CD4-positive, alpha-beta T cell (primary cell): ENCODE measurements around the gene CASP1. TPM values are rescaled to one million over a fixed set of nuclear protein-coding genes. Genes with fewer than 3 reads are reported as not detected.

Source experiments
- ATAC-seq: fragments of 200-7000 bp; cut with Tn5 transposase; one replicate; pipeline ENCODE4 v1.10.0; 2022; ENCODE audit warnings: mild to moderate bottlenecking; ENCODE audit not compliant: poor library complexity
- CTCF ChIA-PET: fragments of 350-600 bp; sonication (Branson Sonifier 250); formaldehyde crosslinking; loops from one replicate; lab custom pipeline; 2021; ENCODE audit warnings: antibody characterized with exemption, inconsistent platforms; lab: Charles Lee
- POLR2A ChIA-PET: fragments of 350-600 bp; sonication (Branson Sonifier 250); formaldehyde crosslinking; loops from one replicate; lab custom pipeline; 2021; ENCODE audit warnings: antibody characterized with exemption, inconsistent platforms; lab: Charles Lee
- DNase-seq, 14 experiments: peaks; one replicate each; pipeline ENCODE4 v3.0.0-alpha.2; 2013 to 2020; ENCODE audit warnings: mixed read lengths in 2 of 14
- H3K27ac ChIP-seq, 2 donors: one replicate each; pipeline versions ENCODE4 v1.5.1 to v1.7.0; 2013; ENCODE audit warnings: low read length in 2 of 2, low read depth in 1 of 2, mild to moderate bottlenecking in 1 of 2
- H3K27me3 ChIP-seq, 2 experiments: 1 replicate in 1 of 2; 2 replicates in 1 of 2; pipeline versions ENCODE4 v1.6.1 to v1.7.0; 2013; ENCODE audit warnings: low read length in 2 of 2, control low read depth in 1 of 2, mild to moderate bottlenecking in 1 of 2, moderate library complexity in 1 of 2; ENCODE audit not compliant: insufficient read depth in 2 of 2, control insufficient read depth in 1 of 2
- H3K36me3 ChIP-seq: one replicate; pipeline ENCODE4 v1.6.1; 2013; ENCODE audit warnings: low read length, control low read depth; ENCODE audit not compliant: insufficient read depth
- H3K4me1 ChIP-seq: one replicate; pipeline ENCODE4 v1.6.1; 2013; ENCODE audit warnings: low read length, control low read depth; ENCODE audit not compliant: insufficient read depth
- H3K4me3 ChIP-seq: one replicate; pipeline ENCODE4 v1.5.1; 2013; ENCODE audit warnings: mild to moderate bottlenecking, low read length, moderate library complexity
- H3K9me3 ChIP-seq, 2 experiments: 1 replicate in 1 of 2; 2 replicates in 1 of 2; pipeline versions ENCODE4 v1.6.1 to v1.7.0; 2013; ENCODE audit warnings: low read length in 2 of 2, mild to moderate bottlenecking in 2 of 2, control low read depth in 1 of 2, moderate library complexity in 1 of 2; ENCODE audit not compliant: control insufficient read depth in 1 of 2, insufficient read depth in 1 of 2
- H3K27ac Mint-ChIP-seq: one replicate; pipeline ENCODE4 v1.8.0; 2020; ENCODE audit warnings: mixed read lengths
- H3K27me3 Mint-ChIP-seq: one replicate; pipeline ENCODE4 v1.8.0; 2021; ENCODE audit warnings: mixed read lengths
- H3K36me3 Mint-ChIP-seq: one replicate; pipeline ENCODE4 v1.8.0; 2021; ENCODE audit warnings: low read depth, mixed read lengths
- H3K4me1 Mint-ChIP-seq: one replicate; pipeline ENCODE4 v1.8.0; 2021; ENCODE audit warnings: low read depth, mixed read lengths
- H3K4me3 Mint-ChIP-seq: one replicate; pipeline ENCODE4 v1.8.0; 2020; ENCODE audit warnings: mild to moderate bottlenecking, mixed read lengths
- H3K9me3 Mint-ChIP-seq: one replicate; pipeline ENCODE4 v1.8.0; 2020; ENCODE audit warnings: mixed read lengths
- intact Hi-C, 2 experiments: fragments of 100-400 bp; cut with DNase I in 1 of 2; cut with micrococcal nuclease in 1 of 2; formaldehyde crosslinking; loops; one replicate each; pipeline versions ENCODE4 v1.15.1 to v1.9.0; 2023 to 2025; cut with DNase I, micrococcal nuclease
- total RNA-seq, 174 experiments: library from RNA in 2 of 174; stranded (reverse) in 2 of 174; gene quantifications; one replicate each; pipeline ENCODE4 v1.2.3 and lab custom pipeline; 2021 to 2026
- TF ChIP-seq, protein P1 (sequence below): fragments of 200-600 bp; IDR thresholded peaks from one replicate; pipeline ENCODE4 v1.8.0; 2022; ENCODE audit warnings: antibody characterized with exemption, mild to moderate bottlenecking

The CASP1 gene
- total RNA-seq, 2 experiments from 2014 or later, result 15.6 to 17.6 TPM

DNA sequence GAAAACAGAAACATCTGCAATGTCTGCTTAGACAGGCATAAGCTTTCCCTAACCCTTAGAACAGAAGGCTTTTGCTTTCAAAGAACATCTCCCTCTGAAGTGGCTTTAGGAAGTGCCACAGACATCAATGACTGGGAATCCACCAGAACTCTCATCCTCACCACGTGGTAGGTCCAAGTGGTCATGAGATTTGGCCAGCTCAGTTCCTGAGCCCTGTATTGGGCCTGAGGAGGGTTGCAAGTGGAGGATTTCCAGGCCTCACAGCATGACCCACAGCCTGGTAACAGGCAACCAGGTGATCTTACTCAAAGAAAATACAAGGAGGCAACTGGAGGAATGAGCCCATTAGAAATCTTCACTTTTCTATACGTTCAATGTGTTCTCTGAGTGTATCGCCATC is 1.6 kb downstream of the CASP1 start:
- H3K4me1 Mint-ChIP-seq, result peaks cover 63% of the 10 kb centered on the region
- Histone ChIP-seq H3K27me3 (no peaks in the 10 kb centered on the region), H3K9me3 (peaks cover 0 to 4% of the 10 kb centered on the region in 2 experiments), H3K36me3 (peaks cover 33% of the 10 kb centered on the region), H3K27ac (no peak overlapping the region), H3K4me3 (peak overlapping the region; percentile 66), H3K4me1 (peaks cover 19% of the 10 kb centered on the region)
- ChIA-PET CTCF (interaction anchor here (0.9 kb wide), 1 partner anchor 10 kb away, joined by 3 read pairs; no protein-coding TSS in a partner anchor), POLR2A (interaction anchor here (0.8 to 1.5 kb wide), 3 partner anchors 10 to 328 kb away, joined by 3 to 9 read pairs (median 4); partner anchors contain the start of gene CASP5)
- no peaks in the 10 kb centered on the region for H3K9me3 Mint-ChIP-seq
- TF ChIP-seq, protein P1, sequence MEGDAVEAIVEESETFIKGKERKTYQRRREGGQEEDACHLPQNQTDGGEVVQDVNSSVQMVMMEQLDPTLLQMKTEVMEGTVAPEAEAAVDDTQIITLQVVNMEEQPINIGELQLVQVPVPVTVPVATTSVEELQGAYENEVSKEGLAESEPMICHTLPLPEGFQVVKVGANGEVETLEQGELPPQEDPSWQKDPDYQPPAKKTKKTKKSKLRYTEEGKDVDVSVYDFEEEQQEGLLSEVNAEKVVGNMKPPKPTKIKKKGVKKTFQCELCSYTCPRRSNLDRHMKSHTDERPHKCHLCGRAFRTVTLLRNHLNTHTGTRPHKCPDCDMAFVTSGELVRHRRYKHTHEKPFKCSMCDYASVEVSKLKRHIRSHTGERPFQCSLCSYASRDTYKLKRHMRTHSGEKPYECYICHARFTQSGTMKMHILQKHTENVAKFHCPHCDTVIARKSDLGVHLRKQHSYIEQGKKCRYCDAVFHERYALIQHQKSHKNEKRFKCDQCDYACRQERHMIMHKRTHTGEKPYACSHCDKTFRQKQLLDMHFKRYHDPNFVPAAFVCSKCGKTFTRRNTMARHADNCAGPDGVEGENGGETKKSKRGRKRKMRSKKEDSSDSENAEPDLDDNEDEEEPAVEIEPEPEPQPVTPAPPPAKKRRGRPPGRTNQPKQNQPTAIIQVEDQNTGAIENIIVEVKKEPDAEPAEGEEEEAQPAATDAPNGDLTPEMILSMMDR, result no peak
- ATAC-seq (peak; percentile 28), DNase-seq (peak in 2 of 14 experiments; percentile 63 to 69)
- H3K27ac Mint-ChIP-seq, result peak overlapping the region; percentile 88
- peaks cover 74% of the 10 kb centered on the region for H3K36me3 Mint-ChIP-seq
- H3K4me3 Mint-ChIP-seq, result peak overlapping the region; percentile 94
- H3K27me3 Mint-ChIP-seq, result no peaks in the 10 kb centered on the region
- intact Hi-C loops, result loop anchor here in 1 of 2 experiments (10.0 kb wide), 1 partner anchor 69 kb away; the partner anchor contains the start of gene CASP4

DNA sequence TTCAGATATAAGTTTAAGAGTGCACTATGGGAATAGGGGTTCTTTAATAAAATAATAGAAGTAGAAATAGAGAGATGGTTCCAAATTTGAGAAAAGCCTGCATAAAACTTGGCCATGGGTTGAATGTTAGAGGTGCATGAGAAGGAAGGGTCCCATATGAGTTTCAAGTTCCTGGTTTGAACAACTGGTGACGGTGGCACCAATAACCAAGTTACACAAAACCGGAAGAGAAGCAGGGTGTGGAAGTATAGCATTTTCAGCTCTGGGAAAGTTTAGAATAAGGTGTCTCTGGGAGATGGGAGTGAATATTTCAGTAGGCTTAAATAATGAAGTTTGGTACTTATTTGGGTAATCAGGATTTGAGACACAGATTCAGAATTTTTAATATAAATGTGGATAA is 2.4 kb downstream of the CASP1 start:
- Mint-ChIP-seq H3K27ac (peak overlapping the region; percentile 88), H3K4me1 (peaks cover 69% of the 10 kb centered on the region), H3K27me3 (no peaks in the 10 kb centered on the region), H3K4me3 (peak overlapping the region; percentile 94), H3K36me3 (peaks cover 72% of the 10 kb centered on the region), H3K9me3 (no peaks in the 10 kb centered on the region)
- H3K4me1 ChIP-seq, result peaks cover 19% of the 10 kb centered on the region
- no peak overlapping the region for H3K27ac ChIP-seq
- DNase-seq (peak in 3 of 14 experiments; percentile 26 to 53 (median 49)), ATAC-seq (no peak)
- H3K4me3 ChIP-seq, result peak overlapping the region; percentile 66
- H3K36me3 ChIP-seq, result peaks cover 42% of the 10 kb centered on the region
- ChIA-PET CTCF (no interaction called here), POLR2A (interaction anchor here (1.5 kb wide), 1 partner anchor 11 kb away, joined by 9 read pairs; no protein-coding TSS in a partner anchor)
- no peaks in the 10 kb centered on the region for H3K27me3 ChIP-seq
- TF ChIP-seq, protein P1, result no peak
- intact Hi-C loops, result loop anchor here in 1 of 2 experiments (10.0 kb wide), 1 partner anchor 68 kb away; the partner anchor contains the start of gene CASP4
- no peaks in the 10 kb centered on the region for H3K9me3 ChIP-seq

DNA sequence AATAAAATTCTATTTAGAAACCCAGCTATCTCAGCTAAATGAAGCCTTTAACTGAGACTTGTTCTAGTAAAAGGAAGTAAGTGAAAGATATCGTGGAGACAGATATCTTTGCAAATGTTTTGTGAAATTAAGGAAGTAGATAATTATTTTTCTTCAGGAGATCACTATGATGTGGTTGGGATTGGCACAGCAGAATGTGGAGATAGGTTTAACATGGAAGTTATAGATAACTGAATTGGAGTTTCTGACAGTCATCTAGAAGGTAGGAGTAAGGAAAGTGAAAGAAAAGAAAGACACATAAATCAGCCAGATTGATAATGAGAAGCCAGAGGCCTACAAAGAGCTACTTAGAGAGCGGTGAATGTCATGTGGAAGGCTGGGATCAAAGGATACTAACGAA is 7.3 kb downstream of the CASP1 start:
- intact Hi-C loops, result no loop called here
- no peak overlapping the region for H3K4me3 ChIP-seq
- Mint-ChIP-seq H3K27ac (peak overlapping the region; percentile 35), H3K9me3 (no peaks in the 10 kb centered on the region), H3K36me3 (peaks cover 81% of the 10 kb centered on the region), H3K27me3 (no peaks in the 10 kb centered on the region), H3K4me3 (no peak overlapping the region), H3K4me1 (peaks cover 54% of the 10 kb centered on the region)
- peaks cover 57% of the 10 kb centered on the region for H3K36me3 ChIP-seq
- TF ChIP-seq, protein P1, result no peak
- CTCF ChIA-PET, result no interaction called here
- no peaks in the 10 kb centered on the region for H3K27me3 ChIP-seq
- H3K4me1 ChIP-seq, result peaks cover 8% of the 10 kb centered on the region
- no peaks in the 10 kb centered on the region for H3K9me3 ChIP-seq
- no peak for ATAC-seq
- DNase-seq, result no peak
- H3K27ac ChIP-seq, result no peak overlapping the region
- POLR2A ChIA-PET, result no interaction called here
